ENCODE measurements around the gene WSB1.
A peak's percentile ranks its signal among the peaks of the same experiment; 100 is the strongest.

The WSB1 gene

GRCh38 chr17:27329146-27329805 is 35.4 kb downstream of the WSB1 start:
- no peak for DNase-seq (ENCODE audit: low read depth, low spot score)
- no peak overlapping the region for H3K4me3 ChIP-seq (ENCODE audit: low read length)

GRCh38 chr17:27332047-27332393 is 38.1 kb downstream of the WSB1 start:
- no peak overlapping the region for H3K4me3 ChIP-seq (ENCODE audit: low read length)
- no peak for DNase-seq (ENCODE audit: low read depth, low spot score)

GRCh38 chr17:27332485-27333409 is 38.8 kb downstream of the WSB1 start:
- no peak overlapping the region for H3K4me3 ChIP-seq (ENCODE audit: low read length)
- DNase-seq (ENCODE audit: low read depth, low spot score) = no peak

DNA sequence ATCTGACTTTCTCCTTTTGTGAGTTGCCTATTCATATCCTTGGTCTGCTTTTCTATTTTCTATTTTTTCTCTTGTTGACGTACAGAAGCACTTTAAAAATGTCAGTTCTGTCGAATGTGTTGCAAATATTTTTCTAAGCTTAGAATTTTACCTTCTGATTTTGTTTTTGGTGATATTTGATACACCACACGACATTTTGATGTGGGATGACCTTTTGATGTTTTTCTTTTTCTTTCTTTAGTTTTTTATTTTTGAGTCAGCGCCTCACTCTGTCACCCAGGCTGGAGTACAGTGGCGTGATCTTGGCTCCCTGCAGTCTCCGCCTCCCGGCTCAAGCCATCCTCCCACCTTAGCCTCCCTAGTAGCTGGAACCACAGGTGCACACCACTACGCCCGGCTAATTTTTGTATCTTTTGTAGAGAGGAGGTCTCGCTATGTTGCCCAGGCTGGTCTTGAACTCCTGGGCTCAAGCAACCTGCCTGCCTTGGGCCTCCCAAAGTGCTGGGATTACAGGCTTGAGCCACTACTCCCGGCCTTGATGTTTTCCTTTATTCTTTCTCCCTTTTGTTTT is 39.6 kb downstream of the WSB1 start:
- H3K4me3 ChIP-seq (ENCODE audit: low read length) = no peak overlapping the region
- DNase-seq (ENCODE audit: low read depth, low spot score) = no peak

GRCh38 chr17:27336184-27336583 is 42.3 kb downstream of the WSB1 start:
- H3K4me3 ChIP-seq (ENCODE audit: low read length) = no peak overlapping the region
- DNase-seq (ENCODE audit: low read depth, low spot score) = no peak

GRCh38 chr17:27338536-27338985 is 44.6 kb downstream of the WSB1 start:
- DNase-seq (ENCODE audit: low read depth, low spot score) = no peak
- H3K4me3 ChIP-seq (ENCODE audit: low read length) = no peak overlapping the region

DNA sequence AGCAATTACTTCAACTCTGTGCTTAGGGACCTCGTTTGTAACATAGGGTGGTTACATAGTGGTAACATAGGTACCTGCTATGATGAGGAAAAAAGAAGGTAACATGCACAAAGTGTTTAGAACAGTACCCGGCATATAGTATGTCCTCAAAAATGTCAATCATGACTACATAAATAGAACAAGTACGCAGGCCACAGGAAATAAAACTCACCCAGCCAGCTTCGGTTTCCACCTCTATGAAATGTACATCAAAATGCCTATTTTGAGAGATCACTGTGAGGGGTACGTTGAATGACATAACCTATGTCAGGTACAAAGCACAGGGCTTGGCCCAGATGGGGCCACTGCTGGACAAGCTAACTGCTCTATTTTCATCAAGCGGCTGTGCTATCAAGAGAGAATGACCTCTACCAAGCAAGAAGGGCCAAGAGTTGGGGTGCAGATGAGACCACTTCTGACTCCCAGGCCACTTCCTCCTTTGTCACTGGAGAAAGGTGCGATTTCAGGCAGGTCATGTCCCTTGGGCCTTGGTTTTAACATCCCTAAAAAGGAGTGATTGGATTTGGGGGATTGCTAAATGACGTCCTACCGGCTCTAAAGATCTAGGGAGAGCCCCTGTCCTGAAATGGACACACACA is 45.4 kb downstream of the WSB1 start:
- no peak overlapping the region for H3K4me3 ChIP-seq (ENCODE audit: low read length)
- no peak for DNase-seq (ENCODE audit: low read depth, low spot score)

DNA sequence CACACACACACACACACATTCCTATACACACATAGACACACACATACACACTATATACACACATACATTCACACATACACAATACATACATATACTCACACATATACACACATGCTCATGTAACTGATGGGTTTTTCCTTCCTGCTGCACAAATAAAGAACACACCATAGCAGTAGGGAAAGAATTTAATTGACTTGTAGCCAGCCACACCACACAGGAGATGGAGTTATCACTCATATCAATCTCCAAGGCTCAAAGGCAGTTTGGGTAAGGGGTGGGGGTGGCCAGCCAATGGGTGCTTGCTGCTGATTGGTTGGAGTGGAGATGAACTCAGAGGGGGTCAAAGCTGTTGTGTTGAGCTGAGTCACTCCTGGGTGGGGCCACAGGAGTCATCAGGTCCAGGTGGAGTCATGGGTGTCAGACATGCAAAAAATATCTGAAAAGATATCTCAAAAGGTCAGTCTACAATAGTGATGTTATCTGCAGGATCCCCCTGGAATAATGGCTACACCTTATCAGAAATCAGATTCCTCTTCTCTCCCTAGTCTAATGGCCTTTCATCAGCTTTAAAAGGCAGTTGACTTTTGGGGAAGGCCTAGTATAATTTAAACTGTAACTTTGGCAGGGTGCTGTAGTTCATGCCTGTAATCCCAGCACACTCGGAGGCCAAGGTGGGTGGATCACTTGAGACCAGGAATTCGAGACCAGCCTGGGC is 46.1 kb downstream of the WSB1 start:
- no peak overlapping the region for H3K4me3 ChIP-seq (ENCODE audit: low read length)
- peak; percentile 28 for DNase-seq (ENCODE audit: low read depth, low spot score)

- no peak for DNase-seq (ENCODE audit: low read depth, low spot score)
- H3K4me3 ChIP-seq (ENCODE audit: low read length) = no peak overlapping the region
Observed at GRCh38 chr17:27340575-27340974, 46.7 kb downstream of the WSB1 start.

DNA sequence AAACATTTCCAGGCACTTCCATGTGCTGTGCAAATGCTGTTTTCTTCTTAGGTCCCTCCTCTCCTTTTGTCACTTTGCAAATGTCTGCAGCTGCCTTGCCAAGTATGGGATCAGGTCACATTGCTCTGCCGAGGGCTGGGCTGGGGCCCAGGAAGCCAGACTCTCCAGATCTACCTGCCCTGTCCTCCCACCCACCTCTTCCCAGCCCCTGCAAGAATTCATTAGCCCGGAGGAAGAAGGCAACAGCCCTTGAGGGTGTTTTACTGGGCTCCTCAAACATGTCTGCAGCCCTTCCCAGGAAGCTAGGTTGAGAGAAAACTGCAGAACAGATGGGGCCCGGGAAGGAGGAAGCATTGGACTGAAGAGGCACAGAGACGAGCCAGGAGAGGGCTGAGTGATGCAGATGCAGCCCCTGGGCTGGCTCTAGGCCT is 47.1 kb downstream of the WSB1 start:
- no peak for DNase-seq (ENCODE audit: low read depth, low spot score)
- no peak overlapping the region for H3K4me3 ChIP-seq (ENCODE audit: low read length)

GRCh38 chr17:27342059-27342458 is 48.1 kb downstream of the WSB1 start:
- DNase-seq (ENCODE audit: low read depth, low spot score) = no peak

GRCh38 chr17:27343294-27343693 is 49.4 kb downstream of the WSB1 start:
- no peak for DNase-seq (ENCODE audit: low read depth, low spot score)
- no peak overlapping the region for H3K4me3 ChIP-seq (ENCODE audit: low read length)

More at GRCh38 chr17:27342059-27342458, 48.1 kb downstream of the WSB1 start:
- no peak overlapping the region for H3K4me3 ChIP-seq (ENCODE audit: low read length)

GRCh38 chr17:27343977-27344607 is 50.2 kb downstream of the WSB1 start:
- H3K4me3 ChIP-seq (ENCODE audit: low read length) = no peak overlapping the region
- DNase-seq (ENCODE audit: low read depth, low spot score) = peak; percentile 30

- H3K4me3 ChIP-seq (ENCODE audit: low read length) = no peak overlapping the region
- DNase-seq (ENCODE audit: low read depth, low spot score) = no peak
Observed at GRCh38 chr17:27345141-27345904, 51.4 kb downstream of the WSB1 start.

- no peak overlapping the region for H3K4me3 ChIP-seq (ENCODE audit: low read length)
- DNase-seq (ENCODE audit: low read depth, low spot score) = no peak
Observed at GRCh38 chr17:27346228-27346899, 52.5 kb downstream of the WSB1 start.

DNA sequence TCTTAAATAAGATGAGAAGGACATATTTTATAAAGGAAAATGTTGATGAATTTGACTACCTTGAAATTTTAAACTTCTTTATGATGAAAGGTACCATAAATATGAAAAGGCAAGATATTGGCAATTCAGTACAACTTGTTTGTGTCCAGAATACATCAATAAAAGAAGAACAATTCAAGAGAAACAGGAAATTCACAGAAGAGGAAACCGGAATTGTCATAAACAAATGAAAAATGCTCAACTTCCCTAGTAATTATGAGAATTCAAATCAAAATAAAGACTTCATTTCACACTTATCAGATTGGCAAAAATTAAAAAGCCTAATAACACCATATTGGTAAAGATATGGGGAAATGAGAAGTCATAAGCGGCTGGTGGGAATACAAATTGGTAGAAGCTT is 54.3 kb downstream of the WSB1 start:
- no peak for DNase-seq (ENCODE audit: low read depth, low spot score)
- H3K4me3 ChIP-seq (ENCODE audit: low read length) = no peak overlapping the region

DNA sequence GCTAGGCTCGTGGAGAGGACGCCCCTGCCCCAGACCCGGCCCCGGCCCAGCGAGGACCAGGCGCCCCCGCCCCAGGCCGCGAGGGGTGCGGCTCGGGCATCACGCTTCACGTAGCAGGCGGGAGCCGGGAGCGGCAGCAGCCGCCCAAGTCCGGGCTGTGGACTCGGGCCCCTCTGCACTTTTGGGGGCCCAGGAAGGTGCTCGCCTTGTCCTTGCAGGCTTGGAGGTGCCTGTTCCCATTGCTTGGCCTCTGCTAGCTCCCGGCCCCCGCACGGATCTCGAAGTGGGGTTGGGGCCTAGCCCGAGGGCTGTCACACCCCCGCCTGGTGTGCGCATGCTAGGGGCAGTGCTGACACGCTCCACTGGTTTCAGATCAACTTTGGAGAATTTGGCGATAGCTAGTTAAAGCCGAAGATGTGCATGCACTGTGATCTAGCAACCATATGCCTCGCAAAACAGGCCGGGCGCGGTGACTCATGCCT is 55.7 kb downstream of the WSB1 start:
- no peak for DNase-seq (ENCODE audit: low read depth, low spot score)
- no peak overlapping the region for H3K4me3 ChIP-seq (ENCODE audit: low read length)
